Endodermal cell (in vitro differentiated cells): ENCODE results near the gene SOX6. TPM values are rescaled to one million over a fixed set of nuclear protein-coding genes. Genes with fewer than 3 reads are reported as not detected.

Source experiments
- DNase-seq: peaks from one replicate; pipeline ENCODE4 v3.0.0-alpha.2; 2017
- H3K27ac ChIP-seq: 2 replicates; pipeline ENCODE4 v1.5.1; 2013; ENCODE audit warnings: mild to moderate bottlenecking, low read depth, low read length, moderate library complexity
- H3K27me3 ChIP-seq: 2 replicates; pipeline ENCODE4 v1.6.1; 2013; ENCODE audit warnings: mild to moderate bottlenecking, low read length, moderate library complexity; ENCODE audit not compliant: insufficient read depth, control insufficient read depth, poor library complexity, severe bottlenecking
- H3K36me3 ChIP-seq: 2 replicates; pipeline ENCODE4 v1.7.0; 2013; ENCODE audit warnings: mild to moderate bottlenecking, low read length, moderate library complexity; ENCODE audit not compliant: control insufficient read depth, insufficient read depth
- H3K4me1 ChIP-seq: one replicate; pipeline ENCODE4 v1.7.0; 2013; ENCODE audit warnings: low read length; ENCODE audit not compliant: control insufficient read depth, insufficient read depth
- H3K4me3 ChIP-seq: 2 replicates; pipeline ENCODE4 v1.5.1; 2013; ENCODE audit warnings: mild to moderate bottlenecking, low read length, moderate library complexity
- H3K9ac ChIP-seq: 2 replicates; pipeline ENCODE4 v1.6.1; 2013; ENCODE audit warnings: mild to moderate bottlenecking, low read length, moderate library complexity; ENCODE audit not compliant: poor library complexity, severe bottlenecking; ENCODE audit errors: extremely low read depth
- H3K9me3 ChIP-seq: 2 replicates; pipeline ENCODE4 v1.6.1; 2013; ENCODE audit warnings: mild to moderate bottlenecking, low read length, moderate library complexity; ENCODE audit not compliant: control insufficient read depth
- H3K27ac Mint-ChIP-seq: 2 replicates; pipeline ENCODE4 v1.8.0; 2020; ENCODE audit warnings: mixed read lengths
- H3K27me3 Mint-ChIP-seq: 2 replicates; pipeline ENCODE4 v1.8.0; 2021; ENCODE audit warnings: mild to moderate bottlenecking, mixed read lengths; ENCODE audit not compliant: insufficient read depth
- H3K36me3 Mint-ChIP-seq: 2 replicates; pipeline ENCODE4 v1.8.0; 2020; ENCODE audit warnings: low read depth, mixed read lengths
- H3K4me1 Mint-ChIP-seq: 2 replicates; pipeline ENCODE4 v1.8.0; 2020; ENCODE audit warnings: mixed read lengths
- H3K4me3 Mint-ChIP-seq: 2 replicates; pipeline ENCODE4 v1.8.0; 2020; ENCODE audit warnings: mild to moderate bottlenecking, moderate library complexity, mixed read lengths
- H3K9me3 Mint-ChIP-seq: 2 replicates; pipeline ENCODE4 v1.8.0; 2020; ENCODE audit warnings: mild to moderate bottlenecking, mixed read lengths
- WGBS, 2 experiments: methylation state at CpG; one replicate each; pipeline versions ENCODE4 v1.1.5 to v1.1.7; 2013; ENCODE audit warnings: missing lambda C conversion rate in 2 of 2, mixed read lengths in 1 of 2; ENCODE audit not compliant: insufficient coverage in 1 of 2, insufficient read length in 1 of 2; 5-methylcytosine and 5-hydroxymethylcytosine counted together
- total RNA-seq, 2 donors: library from RNA; stranded (reverse); fragmentation: NEBNext Ultra II Directional in 1 of 2; extraction: Animal tissue kit (Norgen Biotek cat#: 25700) in 1 of 2; gene quantifications; 2 replicates in 1 of 2; 3 replicates in 1 of 2; pipeline ENCODE4 v1.2.1, GENCODE V29; 2021
- TF ChIP-seq, protein P1 (sequence below): fragments of 200-600 bp; sonication (generic); conservative IDR thresholded peaks from 2 replicates; pipeline ENCODE4 v1.5.0; 2021; ENCODE audit warnings: antibody characterized with exemption, mild to moderate bottlenecking

SOX6 gene
- total RNA-seq, 2 donors from 2014 or later, result 0.13 to 0.20 TPM

DNA sequence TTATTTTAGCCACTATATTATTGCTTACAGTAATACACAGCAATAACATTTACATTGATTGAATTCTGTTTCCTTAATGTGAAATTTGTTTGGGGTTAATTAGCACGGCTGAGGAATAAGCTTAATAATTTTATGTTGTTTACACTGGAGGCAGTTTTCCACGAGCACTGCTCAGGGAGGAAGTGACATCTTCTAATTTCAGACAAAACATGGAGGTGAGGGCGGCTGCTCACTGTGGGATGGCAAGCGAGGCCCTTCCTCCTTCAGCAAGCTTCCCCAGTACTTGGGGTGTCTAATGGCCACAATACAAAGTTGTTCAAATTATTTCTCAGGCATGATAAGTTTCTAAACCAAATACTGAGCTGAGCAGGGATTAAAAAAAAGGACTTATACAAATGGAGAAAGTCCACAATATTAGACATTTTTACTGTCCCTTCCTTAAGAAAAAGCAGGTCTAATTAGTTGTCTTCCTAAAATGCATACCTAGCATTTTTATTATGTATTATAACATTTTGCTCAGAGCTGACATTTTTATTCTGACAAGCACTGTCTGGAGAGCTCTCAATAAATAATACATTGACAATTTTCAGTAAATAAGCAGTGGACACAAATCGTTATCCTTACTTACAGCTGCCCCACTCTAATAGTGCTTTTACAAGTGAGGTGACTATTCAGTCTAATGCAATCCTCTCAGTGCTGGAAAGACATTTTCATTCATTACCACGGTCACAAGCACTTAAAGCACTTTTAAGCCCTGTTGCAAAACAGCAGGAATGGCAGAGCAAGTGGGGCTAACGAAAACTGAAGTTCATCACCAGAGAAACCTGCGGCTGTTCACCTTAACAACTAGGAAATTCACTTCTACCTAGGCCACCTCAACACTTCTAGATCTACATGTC, 56.2 kb downstream of the SOX6 start:
- no peaks in the 10 kb centered on the region for H3K36me3 Mint-ChIP-seq
- no peaks in the 10 kb centered on the region for H3K9me3 Mint-ChIP-seq
- DNase-seq, result no peak
- no peaks in the 10 kb centered on the region for H3K4me1 Mint-ChIP-seq
- H3K9me3 ChIP-seq, result no peaks in the 10 kb centered on the region
- no peaks in the 10 kb centered on the region for H3K4me1 ChIP-seq
- no peak overlapping the region for H3K27ac Mint-ChIP-seq
- H3K27ac ChIP-seq, result no peak overlapping the region
- WGBS, 2 experiments, result 83 to 84% methylated on average over 5 to 8 of the region's 8 CpGs
- no peak overlapping the region for H3K4me3 ChIP-seq
- TF ChIP-seq, protein P1, sequence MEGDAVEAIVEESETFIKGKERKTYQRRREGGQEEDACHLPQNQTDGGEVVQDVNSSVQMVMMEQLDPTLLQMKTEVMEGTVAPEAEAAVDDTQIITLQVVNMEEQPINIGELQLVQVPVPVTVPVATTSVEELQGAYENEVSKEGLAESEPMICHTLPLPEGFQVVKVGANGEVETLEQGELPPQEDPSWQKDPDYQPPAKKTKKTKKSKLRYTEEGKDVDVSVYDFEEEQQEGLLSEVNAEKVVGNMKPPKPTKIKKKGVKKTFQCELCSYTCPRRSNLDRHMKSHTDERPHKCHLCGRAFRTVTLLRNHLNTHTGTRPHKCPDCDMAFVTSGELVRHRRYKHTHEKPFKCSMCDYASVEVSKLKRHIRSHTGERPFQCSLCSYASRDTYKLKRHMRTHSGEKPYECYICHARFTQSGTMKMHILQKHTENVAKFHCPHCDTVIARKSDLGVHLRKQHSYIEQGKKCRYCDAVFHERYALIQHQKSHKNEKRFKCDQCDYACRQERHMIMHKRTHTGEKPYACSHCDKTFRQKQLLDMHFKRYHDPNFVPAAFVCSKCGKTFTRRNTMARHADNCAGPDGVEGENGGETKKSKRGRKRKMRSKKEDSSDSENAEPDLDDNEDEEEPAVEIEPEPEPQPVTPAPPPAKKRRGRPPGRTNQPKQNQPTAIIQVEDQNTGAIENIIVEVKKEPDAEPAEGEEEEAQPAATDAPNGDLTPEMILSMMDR, result no peak
- H3K27me3 ChIP-seq, result no peaks in the 10 kb centered on the region
- H3K27me3 Mint-ChIP-seq, result no peaks in the 10 kb centered on the region
- no peak overlapping the region for H3K9ac ChIP-seq
- no peaks in the 10 kb centered on the region for H3K36me3 ChIP-seq
- no peak overlapping the region for H3K4me3 Mint-ChIP-seq

DNA sequence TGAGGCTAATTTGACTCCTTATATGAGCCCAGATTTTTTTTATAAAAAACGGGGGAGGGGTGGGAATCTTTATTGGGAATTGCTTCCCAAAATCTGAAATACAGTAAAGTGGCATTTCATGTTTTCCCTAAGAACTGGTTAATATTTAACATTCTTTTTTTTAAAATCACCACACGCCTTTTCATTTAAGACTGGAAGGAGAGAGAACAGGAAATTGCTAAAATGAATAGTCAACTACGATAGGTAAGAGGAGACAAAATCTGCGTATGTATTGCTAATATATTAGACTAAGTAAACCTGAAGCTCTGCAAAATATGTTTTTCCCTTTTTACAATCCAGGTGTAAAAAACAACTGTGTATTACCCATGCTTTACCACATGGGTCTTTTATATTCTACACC, 57.0 kb downstream of the SOX6 start:
- Mint-ChIP-seq H3K9me3 (no peaks in the 10 kb centered on the region), H3K27ac (no peak overlapping the region), H3K4me1 (no peaks in the 10 kb centered on the region), H3K36me3 (no peaks in the 10 kb centered on the region), H3K27me3 (no peaks in the 10 kb centered on the region), H3K4me3 (no peak overlapping the region)
- Histone ChIP-seq H3K36me3 (no peaks in the 10 kb centered on the region), H3K4me1 (no peaks in the 10 kb centered on the region), H3K27me3 (no peaks in the 10 kb centered on the region), H3K9me3 (no peaks in the 10 kb centered on the region), H3K27ac (no peak overlapping the region), H3K9ac (no peak overlapping the region), H3K4me3 (no peak overlapping the region)
- DNase-seq, result no peak
- TF ChIP-seq, protein P1, result no peak
- 84 to 100% methylated on average over 3 to 4 of the region's 4 CpGs for WGBS, 2 experiments

DNA sequence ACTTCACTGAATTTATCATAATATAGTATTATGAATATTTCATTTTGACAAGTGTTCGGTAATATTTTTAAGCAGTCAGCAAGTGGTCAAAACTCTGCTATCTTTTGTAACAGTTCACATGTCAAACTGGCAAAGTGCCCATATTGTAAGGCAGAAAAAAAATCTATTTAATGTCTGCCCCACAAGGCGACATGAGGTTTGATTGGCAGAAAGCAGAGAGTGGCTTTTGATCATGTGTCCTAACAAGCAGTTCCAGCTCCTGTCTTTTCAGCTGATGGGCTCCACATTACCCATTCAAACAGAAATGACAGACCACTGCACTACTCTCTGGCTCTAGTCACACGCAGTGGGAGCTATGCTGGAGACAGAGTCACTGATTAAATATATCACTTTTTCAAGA, 59.0 kb downstream of the SOX6 start:
- Mint-ChIP-seq H3K27ac (no peak overlapping the region), H3K27me3 (no peaks in the 10 kb centered on the region), H3K36me3 (no peaks in the 10 kb centered on the region), H3K4me1 (no peaks in the 10 kb centered on the region), H3K4me3 (no peak overlapping the region), H3K9me3 (no peaks in the 10 kb centered on the region)
- Histone ChIP-seq H3K27ac (no peak overlapping the region), H3K4me3 (no peak overlapping the region), H3K9me3 (no peaks in the 10 kb centered on the region), H3K4me1 (no peaks in the 10 kb centered on the region), H3K27me3 (no peaks in the 10 kb centered on the region), H3K36me3 (no peaks in the 10 kb centered on the region), H3K9ac (no peak overlapping the region)
- 85 to 90% methylated on average over 2 to 3 of the region's 3 CpGs for WGBS, 2 experiments
- TF ChIP-seq, protein P1, result no peak
- no peak for DNase-seq
